ENCODE results near the gene SLC25A24.

SLC25A24 gene

DNA sequence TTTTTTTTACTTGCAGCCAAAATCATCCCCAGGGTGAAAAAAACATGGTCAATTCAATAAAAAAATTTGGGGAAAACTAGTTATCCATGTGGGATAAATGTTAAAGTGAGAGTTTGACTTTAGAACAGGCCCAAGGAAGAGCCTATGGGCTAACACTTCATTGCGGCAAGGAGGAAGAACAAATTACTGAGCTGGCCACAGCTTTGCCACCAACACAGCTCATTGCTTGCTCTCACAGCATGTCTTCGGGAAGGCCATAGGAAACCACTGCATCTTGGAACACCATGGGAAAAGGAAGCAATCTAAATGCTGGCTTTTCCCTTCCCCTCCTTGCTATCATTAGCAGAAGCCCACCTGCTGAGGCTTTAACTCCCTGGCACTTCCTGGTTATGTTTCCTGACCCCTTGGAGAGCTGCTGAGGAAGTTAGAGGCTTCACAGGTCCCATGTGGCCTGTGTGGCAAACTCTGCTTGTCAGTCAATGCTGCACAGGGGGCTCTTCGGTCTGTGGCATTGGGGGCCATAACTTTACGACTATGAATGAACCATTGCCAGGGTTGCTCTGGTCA is 86.0 kb downstream of the SLC25A24 start:
- TF ChIP-seq, protein P1, sequence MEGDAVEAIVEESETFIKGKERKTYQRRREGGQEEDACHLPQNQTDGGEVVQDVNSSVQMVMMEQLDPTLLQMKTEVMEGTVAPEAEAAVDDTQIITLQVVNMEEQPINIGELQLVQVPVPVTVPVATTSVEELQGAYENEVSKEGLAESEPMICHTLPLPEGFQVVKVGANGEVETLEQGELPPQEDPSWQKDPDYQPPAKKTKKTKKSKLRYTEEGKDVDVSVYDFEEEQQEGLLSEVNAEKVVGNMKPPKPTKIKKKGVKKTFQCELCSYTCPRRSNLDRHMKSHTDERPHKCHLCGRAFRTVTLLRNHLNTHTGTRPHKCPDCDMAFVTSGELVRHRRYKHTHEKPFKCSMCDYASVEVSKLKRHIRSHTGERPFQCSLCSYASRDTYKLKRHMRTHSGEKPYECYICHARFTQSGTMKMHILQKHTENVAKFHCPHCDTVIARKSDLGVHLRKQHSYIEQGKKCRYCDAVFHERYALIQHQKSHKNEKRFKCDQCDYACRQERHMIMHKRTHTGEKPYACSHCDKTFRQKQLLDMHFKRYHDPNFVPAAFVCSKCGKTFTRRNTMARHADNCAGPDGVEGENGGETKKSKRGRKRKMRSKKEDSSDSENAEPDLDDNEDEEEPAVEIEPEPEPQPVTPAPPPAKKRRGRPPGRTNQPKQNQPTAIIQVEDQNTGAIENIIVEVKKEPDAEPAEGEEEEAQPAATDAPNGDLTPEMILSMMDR (IDR thresholded peaks at IDR 0.05; ENCODE audit: unreplicated experiment in 3 of 3): no peak
- no peak overlapping the region for H3K4me3 Mint-ChIP-seq
- peaks cover 16% of the 10 kb centered on the region for H3K4me1 Mint-ChIP-seq
- H3K36me3 Mint-ChIP-seq (ENCODE audit: low read depth): no peaks in the 10 kb centered on the region
- no peaks in the 10 kb centered on the region for H3K27me3 Mint-ChIP-seq (ENCODE audit: low read depth)
- H3K27ac Mint-ChIP-seq: no peak overlapping the region
- H3K9me3 Mint-ChIP-seq: no peaks in the 10 kb centered on the region

DNA sequence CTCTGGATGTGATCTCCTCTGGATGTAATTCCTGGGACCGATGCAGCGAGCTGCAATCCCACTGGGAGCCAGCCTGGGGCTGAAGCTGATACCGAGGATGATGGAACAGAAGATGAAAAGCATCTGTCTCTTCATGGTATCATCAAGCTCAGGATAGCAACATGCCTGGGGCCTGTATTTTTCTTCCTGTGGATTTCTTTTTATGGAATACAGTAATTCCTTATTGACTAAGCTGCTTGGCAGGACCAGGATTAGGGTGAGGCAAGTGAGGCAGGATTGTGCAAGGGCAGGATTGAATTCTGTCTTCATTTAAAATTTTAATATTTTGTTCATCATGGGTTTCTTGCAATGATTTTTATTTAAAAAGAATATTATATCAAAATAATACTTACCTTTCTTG is 86.6 kb downstream of the SLC25A24 start:
- no peak overlapping the region for H3K27ac Mint-ChIP-seq

DNA sequence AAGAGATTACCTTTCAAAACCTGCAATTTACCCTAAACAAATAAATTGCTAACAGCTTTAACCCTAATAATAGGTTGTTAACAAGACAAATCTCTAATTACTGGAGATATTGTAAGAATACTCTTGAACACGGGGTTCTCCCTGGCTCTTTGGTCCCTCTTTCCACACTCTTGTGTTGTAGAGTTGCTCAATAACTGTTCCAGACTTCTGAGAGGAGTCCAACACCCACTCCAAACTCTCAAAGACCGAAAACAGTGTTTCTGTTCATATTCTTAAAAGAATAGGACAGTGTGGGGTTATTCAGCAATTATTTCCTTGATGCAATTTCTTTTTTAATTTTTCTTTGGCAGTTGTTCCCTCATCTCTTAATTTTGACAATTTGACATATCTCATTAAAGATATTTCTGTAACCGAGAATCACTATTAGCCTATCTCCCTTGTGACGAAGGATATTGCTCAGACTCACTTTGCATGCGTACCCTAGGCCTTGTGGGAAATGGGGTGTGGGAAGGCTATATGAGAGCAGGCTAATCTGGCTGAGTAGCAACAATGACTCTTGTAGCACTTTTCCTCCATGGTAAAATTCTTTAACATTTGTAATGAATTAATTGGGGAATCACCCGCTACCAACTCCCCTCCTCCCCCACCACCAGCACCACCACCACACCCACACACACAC is 90.7 kb downstream of the SLC25A24 start:
- H3K4me1 Mint-ChIP-seq: no peaks in the 10 kb centered on the region
- peaks cover 4% of the 10 kb centered on the region for H3K9me3 Mint-ChIP-seq
- no peak overlapping the region for H3K27ac Mint-ChIP-seq
- no peaks in the 10 kb centered on the region for H3K36me3 Mint-ChIP-seq (ENCODE audit: low read depth)
- TF ChIP-seq, protein P1 (IDR thresholded peaks at IDR 0.05; ENCODE audit: unreplicated experiment in 3 of 3): no peak
- H3K27me3 Mint-ChIP-seq (ENCODE audit: low read depth): no peaks in the 10 kb centered on the region
- H3K4me3 Mint-ChIP-seq: no peak overlapping the region

More for the DNA sequence above, 86.6 kb downstream of the SLC25A24 start:
- Mint-ChIP-seq H3K4me3 (no peak overlapping the region), H3K27me3 (ENCODE audit: low read depth) (no peaks in the 10 kb centered on the region), H3K4me1 (peaks cover 9% of the 10 kb centered on the region), H3K36me3 (ENCODE audit: low read depth) (no peaks in the 10 kb centered on the region), H3K9me3 (no peaks in the 10 kb centered on the region)
- TF ChIP-seq, protein P1 (IDR thresholded peaks at IDR 0.05; ENCODE audit: unreplicated experiment in 3 of 3): no peak

DNA sequence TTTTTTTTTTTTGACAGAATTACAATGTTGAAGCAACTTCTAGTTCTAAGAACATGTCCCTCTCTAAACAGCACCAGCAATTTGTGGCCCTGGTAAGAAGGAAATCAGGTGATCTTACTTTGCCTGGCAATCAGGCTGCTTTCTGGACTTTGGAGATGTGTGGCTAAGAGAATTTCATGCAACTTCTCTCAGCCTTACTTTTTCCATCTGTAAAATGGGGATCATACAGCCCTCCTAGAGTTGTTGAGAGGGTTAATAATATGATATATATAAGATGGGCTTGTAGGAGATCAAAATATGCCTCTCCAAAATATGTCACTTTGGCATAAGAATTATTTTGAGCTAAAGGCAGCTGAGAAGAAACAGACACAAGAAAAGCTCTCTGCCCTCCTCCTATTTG is 92.0 kb downstream of the SLC25A24 start:
- Mint-ChIP-seq H3K4me1 (no peaks in the 10 kb centered on the region), H3K27me3 (ENCODE audit: low read depth) (no peaks in the 10 kb centered on the region), H3K27ac (no peak overlapping the region), H3K9me3 (peaks cover 4% of the 10 kb centered on the region), H3K4me3 (no peak overlapping the region), H3K36me3 (ENCODE audit: low read depth) (no peaks in the 10 kb centered on the region)
- TF ChIP-seq, protein P1 (IDR thresholded peaks at IDR 0.05; ENCODE audit: unreplicated experiment in 3 of 3): no peak

DNA sequence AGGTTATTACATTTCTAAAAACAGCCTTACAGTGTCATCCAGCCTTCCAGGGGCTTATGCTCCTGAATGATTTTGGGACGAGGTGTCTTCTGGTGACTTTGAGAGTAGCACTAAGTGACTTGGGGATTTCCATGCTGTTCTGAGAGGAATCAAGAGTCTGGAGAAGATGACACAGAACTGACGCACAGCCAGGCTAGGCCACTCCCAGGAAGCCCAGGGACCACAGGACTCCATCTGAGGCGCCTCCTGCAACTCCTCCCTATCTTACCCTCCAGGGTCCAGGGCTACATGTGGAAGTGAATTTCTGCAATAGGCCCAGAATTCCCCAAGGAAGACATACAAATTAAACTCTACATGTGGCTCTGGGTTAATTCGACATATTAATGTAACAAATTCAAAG is 92.5 kb downstream of the SLC25A24 start:
- H3K36me3 Mint-ChIP-seq (ENCODE audit: low read depth): no peaks in the 10 kb centered on the region
- TF ChIP-seq, protein P1 (IDR thresholded peaks at IDR 0.05; ENCODE audit: unreplicated experiment in 3 of 3): no peak
- no peaks in the 10 kb centered on the region for H3K27me3 Mint-ChIP-seq (ENCODE audit: low read depth)
- H3K9me3 Mint-ChIP-seq: peaks cover 4% of the 10 kb centered on the region
- no peaks in the 10 kb centered on the region for H3K4me1 Mint-ChIP-seq
- H3K27ac Mint-ChIP-seq: no peak overlapping the region
- H3K4me3 Mint-ChIP-seq: no peak overlapping the region

DNA sequence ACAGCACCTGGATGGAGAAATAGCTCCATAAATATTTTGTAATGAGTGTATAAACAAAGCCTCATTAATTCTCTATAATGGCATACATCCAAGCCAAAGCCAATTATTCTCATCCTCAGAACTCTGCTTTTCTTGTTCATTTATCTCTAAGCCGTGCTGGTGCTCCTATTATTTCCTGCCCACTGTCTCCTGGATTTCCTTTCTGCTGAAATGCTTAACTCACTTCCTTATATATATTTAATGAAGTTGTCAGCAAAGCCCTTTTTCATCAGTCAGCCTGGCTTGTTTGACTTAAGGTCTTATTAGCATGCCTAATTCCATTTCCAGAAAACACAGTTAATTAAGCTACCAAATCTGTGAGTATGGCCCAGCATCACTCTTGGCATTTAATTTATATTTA is 93.4 kb downstream of the SLC25A24 start:
- Mint-ChIP-seq H3K4me1 (no peaks in the 10 kb centered on the region), H3K4me3 (no peak overlapping the region), H3K27ac (no peak overlapping the region), H3K36me3 (ENCODE audit: low read depth) (no peaks in the 10 kb centered on the region), H3K9me3 (peaks cover 4% of the 10 kb centered on the region), H3K27me3 (ENCODE audit: low read depth) (no peaks in the 10 kb centered on the region)
- TF ChIP-seq, protein P1 (IDR thresholded peaks at IDR 0.05; ENCODE audit: unreplicated experiment in 3 of 3): no peak
